HG02571 (cell line): ENCODE measurements around the gene MACROD2.

Source experiments
- ATAC-seq: cut with Tn5 transposase; IDR thresholded peaks from one replicate; pipeline ENCODE4 v1.9.1; 2021; ENCODE audit warnings: mild to moderate bottlenecking, moderate library complexity; ENCODE audit not compliant: unreplicated experiment

MACROD2 gene

DNA sequence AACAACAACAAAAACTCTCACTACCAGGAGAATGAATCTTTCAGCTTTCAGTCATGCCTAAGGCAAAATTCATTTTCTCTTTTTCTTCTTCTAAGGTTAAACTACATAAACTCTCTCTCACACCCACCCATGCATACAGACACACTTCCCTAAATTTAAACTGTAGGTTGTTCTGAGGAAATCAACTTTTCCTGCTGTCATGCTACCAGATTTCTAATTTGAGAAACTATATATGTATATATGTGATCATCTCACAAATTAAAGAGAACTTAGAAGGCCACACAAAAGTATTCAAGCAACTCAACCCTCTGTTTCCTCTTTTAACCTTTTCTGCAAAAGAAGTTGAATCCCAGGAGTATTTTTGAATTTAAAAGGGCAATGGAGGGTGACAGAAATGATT, 2045.4 kb downstream of the MACROD2 start:
- ATAC-seq, result no peak

DNA sequence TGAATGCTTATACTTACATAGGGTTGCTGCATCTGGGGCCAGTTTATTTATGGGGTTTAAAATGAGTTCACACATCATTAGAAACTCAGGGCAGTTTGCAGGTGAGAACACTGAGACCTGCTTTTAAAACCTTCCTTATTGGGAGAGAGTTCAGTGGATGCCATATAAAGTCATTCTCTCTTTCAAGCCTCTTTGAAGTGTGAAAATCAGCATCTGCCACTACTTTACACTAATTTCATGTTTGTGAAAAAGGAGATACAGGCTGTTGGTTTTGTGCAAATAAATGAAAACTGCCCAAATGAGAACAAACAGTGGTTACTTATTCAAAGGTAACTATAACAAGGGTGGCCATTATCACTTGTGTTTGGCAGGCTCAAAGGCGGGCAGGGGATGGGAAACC, 2047.4 kb downstream of the MACROD2 start:
- ATAC-seq, result no peak

DNA sequence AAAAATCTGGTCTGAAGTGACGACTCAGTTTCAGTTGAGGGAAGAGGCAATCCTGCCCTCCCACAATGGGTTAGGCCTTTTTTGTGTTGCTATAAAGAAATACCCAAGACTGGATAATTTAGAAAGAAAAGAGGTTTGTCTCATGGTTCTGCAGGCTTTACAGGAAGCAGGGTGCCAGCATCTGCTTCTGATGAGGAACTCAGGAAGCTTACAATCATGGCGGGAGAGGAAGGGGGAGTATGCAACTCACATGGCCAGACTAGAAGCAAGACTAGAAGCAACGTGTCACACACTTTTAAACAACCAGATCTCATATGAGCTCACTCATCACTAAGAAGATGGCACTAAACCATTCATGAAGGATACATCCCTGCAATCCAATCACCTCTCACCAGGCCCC, 2048.6 kb downstream of the MACROD2 start:
- no peak for ATAC-seq

DNA sequence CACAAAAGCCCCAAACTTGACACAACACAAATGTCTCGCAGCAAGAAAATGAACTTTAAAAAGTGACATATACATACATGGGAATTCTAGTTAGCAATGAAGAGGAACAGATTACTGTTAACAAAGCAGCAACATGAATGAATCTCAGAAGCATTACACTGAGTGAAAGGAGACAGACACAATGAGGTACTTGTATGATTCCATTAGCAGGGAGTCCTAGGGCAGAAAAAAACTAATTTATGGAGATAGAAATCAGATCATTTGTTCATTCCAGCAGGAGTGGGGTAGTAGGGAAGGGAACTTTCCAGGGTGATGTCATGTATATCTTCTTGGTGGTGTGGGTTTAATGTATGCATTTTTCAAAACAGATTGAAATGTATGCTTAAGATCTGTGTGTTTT, 2053.6 kb downstream of the MACROD2 start:
- ATAC-seq, result no peak

GRCh38 chr20:16049529-16050093, 2054.3 kb downstream of the MACROD2 start:
- no peak for ATAC-seq

GRCh38 chr20:16050366-16050765, 2055.1 kb downstream of the MACROD2 start:
- no peak for ATAC-seq

- no peak for ATAC-seq
Measured at GRCh38 chr20:16051968-16052367, 2056.7 kb downstream of the MACROD2 start.

DNA sequence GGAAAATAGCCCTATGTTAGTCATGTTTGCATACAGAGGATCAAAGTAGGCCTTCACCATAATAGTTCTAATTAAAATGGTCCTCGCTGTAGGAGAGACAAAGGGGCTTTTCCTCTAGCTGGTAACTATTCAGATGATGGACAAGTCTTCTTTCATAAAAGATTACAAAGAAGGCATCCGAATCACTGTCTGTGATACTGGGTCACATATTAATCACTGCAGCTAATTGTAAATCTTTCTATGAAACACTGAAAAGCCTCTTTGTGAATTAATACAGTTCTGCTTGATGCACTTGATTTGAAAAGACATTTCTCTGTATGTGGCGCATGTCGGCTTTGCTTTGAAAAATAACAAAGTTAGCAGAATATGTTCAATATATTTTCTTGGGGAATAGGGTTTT, 2057.1 kb downstream of the MACROD2 start:
- ATAC-seq, result no peak

DNA sequence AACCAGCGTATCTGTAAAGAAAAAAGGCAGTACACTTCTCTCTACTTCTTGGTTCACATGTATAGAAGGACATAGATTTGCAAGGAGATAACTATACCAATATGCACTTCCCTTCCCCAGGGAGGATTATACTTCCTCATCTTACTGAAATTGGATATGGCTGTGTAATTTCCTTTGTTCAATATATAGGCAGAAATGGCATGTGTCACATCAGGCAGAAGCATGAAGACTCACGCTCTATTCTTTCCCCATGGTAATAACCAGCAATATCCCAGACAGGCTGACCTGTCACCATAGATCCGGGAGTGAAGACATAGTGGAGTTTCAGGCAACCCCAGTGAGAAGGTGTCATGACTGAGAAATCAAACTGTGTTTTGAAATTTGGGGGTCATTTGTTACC, 2059.7 kb downstream of the MACROD2 start:
- ATAC-seq, result no peak

DNA sequence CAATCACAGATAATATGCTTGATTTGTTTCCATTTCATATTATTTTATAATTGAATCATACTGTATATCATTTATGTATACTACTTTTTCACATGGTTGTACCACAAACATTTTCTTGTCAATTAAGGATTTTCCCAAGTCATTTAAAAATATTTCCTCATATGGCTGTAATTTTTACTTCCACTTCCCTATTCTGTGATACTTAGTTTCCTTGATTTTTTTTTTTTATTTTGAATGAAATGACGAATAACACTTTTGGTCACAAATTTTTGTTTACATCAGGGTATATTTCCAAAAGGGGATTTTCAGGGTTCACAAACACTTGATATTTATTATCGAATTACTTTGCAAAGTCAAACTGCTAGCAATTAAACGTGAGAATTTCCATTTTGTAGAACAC, 2062.3 kb downstream of the MACROD2 start:
- no peak for ATAC-seq

DNA sequence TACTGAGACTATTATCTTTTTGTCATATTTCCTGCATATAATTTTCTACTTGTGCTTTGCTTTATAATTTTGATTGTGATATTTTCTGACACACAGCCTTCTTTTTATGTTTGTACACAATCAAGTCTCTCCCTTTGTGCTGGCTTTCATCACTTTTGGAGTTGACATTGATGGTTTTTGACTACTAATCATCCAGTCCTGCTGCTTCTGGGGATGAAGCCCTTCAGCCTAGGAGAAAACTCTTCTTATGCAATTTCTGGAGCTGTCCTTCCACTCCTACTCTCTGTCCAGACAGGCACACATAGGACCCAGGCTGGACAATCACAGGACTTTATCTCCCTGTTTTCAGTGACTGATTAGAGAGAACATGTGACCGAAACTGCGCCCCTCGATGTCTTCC, 2063.0 kb downstream of the MACROD2 start:
- ATAC-seq, result no peak

DNA sequence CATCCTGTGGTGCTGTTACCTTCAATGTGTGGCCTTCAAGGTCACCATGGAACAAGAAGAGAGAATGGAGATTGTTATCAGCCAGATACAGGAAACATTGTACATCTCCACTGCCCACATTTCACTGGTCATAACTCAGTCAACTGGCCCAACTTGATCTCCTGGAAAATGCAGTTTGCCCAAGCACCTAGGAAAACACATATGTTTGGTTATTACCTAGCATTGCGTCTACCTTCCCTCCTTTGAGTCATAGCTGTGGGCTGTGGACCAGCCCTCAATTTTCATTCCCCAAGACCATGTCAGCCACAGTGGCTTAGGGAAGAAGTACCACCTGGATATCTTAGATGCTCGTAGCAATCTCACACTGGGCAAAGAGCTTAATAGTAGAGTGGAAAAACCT, 2064.5 kb downstream of the MACROD2 start:
- ATAC-seq, result no peak

DNA sequence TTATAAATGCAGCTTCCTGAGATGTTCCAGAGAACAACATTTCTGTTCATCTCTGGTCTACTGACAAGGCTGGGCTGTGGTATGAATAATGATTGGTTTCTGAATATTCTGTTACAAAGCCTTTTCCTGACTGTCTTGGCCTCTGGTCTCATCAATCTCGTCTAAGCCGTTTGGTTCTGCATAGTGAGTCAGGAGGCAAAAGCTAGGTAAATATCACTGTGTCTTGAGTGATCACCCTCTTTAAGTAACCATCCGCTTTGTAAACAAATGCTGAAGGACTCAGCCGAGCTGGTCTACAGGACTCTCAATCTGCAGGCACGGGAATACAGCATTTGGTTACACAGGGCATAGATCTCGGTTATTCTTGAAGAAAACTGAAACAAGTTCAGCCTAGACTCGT, 2066.0 kb downstream of the MACROD2 start:
- no peak for ATAC-seq

DNA sequence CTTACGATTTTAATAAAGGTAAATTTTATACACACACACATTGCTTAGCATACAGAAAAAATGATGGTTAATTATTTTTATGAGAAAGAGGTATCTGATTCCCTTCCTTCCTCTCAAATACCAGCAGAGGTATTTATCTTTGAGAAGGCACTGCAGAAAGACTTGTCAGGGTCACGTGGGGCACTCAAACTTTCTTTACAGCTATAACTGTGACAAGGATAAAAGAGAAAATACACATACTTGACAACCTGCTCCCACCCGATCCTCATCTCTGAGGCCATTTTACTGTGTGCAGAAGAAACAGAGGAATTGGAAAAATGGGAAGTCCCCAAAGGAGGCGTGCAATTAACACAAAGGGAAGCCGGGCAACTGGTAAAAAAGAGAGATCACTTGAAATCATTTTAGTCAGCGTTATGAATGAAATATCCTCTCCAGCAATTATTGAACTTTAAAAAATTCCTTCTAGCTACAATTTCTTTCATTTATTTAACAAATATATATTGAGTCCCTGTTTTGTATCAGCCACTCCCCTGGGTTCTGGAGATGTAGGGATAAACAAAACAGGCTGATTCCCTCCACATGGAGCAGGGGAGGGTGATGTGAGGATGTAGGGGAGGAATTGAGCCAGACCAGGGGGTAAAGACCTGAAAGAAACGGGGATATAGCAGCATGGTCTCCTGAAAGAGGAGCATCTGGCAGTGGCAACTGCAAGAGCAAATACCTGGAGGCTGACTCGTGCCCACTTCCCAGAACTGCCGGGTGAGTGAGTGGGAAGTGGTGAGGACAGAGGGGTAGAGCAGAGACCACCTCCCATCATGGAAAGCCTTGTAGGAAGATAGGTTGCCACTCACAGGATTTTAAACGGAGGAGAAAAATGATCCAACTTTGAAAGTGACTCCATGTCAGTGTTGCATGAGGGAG, 2067.6 kb downstream of the MACROD2 start:
- no peak for ATAC-seq

DNA sequence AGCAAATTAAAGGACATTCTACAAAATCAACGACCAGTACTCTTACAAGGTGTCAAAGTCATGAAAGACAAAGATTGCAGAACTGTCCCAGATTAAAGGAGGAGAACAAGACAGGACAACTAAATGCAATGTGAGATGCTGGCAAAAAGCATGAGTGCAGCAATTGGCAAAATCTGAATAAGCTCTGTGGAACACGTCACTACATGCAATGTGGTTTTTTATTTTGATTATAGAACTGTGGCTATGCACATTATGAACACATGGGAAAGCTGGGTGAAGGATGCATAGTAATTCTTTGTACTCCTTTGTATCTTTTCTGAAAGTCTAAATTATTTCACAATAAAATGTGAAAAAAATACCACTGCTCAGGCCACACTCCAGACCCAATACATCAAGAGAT, 2068.6 kb downstream of the MACROD2 start:
- ATAC-seq, result no peak

DNA sequence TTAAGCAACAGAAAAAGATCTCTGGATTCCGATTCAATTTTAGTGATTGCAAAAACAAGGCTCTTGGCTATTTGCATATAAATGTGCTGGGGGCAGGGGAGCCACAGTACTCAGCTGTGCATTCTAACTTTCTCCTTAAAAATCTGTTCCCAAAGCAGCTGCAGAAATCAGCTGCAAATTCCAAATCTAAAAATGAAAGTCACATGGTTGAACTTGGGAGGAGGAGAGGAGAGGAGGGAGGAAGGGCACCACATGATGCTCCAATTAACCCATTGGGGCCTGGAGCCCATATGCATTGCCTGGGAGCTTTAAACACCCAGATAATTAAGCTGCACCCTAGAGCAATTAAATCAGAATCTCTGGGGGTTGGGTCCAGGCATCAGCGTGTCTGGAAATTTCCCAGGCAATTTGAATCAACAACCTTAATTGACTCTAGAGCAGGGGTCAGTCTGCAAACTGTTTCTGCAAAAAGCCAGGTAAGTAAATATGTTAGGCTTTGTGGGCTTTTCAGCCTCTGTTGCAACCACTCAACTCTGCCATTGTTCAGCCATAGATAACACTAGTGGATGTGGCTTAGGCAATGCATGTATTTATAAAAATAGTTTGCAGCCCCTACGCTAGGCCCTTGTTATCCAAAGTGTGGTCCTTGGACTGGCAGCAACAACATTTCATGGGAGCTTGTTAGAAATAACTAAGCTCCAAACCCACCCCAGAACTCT, 2069.8 kb downstream of the MACROD2 start:
- ATAC-seq, result no peak

DNA sequence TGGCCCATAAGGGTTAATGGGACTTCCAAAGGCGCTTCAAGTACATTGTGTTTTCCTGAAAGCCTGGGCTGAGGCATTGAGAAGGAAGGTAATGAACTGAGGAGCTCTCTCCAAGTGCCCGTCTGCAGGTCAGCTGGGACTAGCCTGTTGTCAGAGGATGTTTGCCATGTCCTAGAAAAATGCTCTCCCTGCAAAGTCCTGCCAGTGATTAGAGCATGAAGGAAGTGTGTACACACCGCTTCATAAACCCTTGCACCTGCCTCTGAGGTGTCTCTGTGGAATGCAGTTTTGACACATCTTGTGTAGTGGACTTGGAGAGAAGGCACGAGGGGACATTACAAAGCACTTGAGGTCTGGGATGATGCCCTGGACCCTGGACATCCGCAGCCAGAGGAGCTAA, 2071.3 kb downstream of the MACROD2 start:
- ATAC-seq, result no peak

GRCh38 chr20:16069389-16070010, 2074.2 kb downstream of the MACROD2 start:
- peak; percentile 84 for ATAC-seq

- no peak for ATAC-seq
Measured at GRCh38 chr20:16072220-16072619, 2076.9 kb downstream of the MACROD2 start.

- no peak for ATAC-seq
Measured at GRCh38 chr20:16078172-16078898, 2083.0 kb downstream of the MACROD2 start.

DNA sequence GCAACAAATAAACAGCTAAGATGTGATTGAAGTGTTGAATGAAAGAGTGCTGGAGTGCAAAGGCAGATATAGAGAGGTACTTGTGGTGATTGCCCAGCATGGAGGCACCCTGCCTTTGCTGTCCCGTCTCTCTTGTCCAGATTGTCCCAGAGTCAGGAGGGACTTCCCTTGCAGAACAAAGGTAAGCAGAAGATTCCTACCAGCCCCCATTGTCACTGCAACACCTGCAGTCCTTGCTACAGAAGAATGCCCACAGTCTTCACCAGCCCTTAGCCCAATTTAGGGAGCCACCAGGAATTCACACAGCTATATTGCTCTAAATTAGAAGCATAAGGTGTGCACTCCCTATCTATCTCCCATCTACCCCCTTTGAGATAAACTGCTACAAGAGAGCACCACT, 2086.1 kb downstream of the MACROD2 start:
- ATAC-seq, result no peak
